GM18907 (cell line): ENCODE data around the gene PCBD2.
"Not testable (repeated sequence)": the region's sequence is repeated elsewhere in the genome, so short reads cannot be mapped to it uniquely, and the experiment has no call there.

Experiments
- ATAC-seq: cut with Tn5 transposase; IDR thresholded peaks from one replicate; pipeline ENCODE4 v1.9.1; 2021; ENCODE audit warnings: mild to moderate bottlenecking, moderate library complexity; ENCODE audit not compliant: unreplicated experiment

PCBD2 gene

DNA sequence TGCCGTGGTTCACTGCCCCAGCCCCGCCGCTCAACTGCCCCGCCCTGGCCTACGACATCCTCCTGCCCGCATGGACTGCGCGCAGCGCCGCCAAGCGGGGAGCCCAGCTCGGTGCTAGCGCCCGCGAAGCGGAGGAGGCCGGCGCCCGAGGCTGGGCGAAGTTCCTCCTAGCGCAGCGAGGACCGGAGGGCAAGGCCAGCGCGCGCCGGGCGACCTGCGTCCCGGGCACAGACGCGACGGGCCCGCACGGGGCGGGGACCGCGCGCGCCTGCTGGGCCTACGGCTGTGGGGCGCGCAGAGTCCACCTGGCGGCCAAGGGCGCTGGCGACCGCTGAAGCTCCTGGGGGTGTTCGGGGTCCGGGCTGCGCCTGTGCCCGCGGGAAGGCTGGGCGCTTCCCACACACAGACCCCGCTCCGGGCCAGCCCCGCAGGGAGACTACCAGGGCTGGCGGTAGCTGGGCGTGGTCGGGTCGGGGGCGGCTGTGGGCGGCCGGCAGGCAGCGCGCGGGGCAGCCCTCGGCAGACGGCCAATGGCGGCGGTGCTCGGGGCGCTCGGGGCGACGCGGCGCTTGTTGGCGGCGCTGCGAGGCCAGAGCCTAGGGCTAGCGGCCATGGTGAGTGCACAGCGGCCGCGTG is at the start of gene PCBD2:
PCBD2 (plus strand) TSS at position 522 of the 636 bp plus-strand sequence; CDS start at position 531, 9 bp downstream.
- peak; percentile 79 for ATAC-seq

GRCh38 chr5:134856465-134856864 is 48.5 kb upstream of the PCBD2 start:
- ATAC-seq: not testable (repeated sequence)

DNA sequence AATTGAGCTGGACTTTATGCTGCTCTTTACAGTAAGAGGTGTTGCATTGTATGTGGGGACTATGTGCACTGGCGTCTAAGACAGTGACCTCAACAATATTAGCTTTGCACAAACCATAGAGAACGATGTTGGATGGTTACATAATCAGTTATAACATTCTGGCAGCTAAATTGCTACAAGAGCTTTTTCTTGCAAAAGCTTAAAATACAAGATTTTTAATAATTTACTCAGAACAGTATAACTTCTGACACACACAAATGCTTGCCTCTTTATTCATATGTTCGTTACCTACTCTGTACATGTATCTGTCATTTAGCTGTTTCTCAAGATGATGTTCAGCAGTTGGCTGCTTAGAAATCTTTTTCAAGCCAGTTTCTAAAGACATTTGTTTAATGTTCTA is 47.5 kb upstream of the PCBD2 start:
- ATAC-seq: no peak

GRCh38 chr5:134864707-134865106 is 40.2 kb upstream of the PCBD2 start:
- no peak for ATAC-seq

DNA sequence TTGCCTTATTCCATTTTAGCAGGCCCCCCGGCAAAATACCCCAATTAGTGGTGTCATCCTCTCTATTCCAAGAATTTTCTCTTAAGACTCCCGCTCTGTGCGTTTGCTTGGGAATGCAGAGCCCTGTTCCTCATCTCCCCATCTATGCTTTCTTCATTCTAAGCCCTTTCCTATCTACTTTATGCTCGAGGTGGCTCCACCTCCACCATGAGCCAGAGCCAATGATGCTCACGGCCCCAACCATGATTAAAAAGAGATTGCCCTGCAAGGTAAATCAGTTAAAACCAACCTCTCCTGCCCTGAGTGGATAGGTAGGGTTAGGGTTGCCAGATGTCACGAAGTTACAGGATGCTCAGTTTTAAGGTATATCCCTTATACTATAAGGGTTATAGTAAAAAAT is 31.4 kb upstream of the PCBD2 start:
- ATAC-seq: no peak

DNA sequence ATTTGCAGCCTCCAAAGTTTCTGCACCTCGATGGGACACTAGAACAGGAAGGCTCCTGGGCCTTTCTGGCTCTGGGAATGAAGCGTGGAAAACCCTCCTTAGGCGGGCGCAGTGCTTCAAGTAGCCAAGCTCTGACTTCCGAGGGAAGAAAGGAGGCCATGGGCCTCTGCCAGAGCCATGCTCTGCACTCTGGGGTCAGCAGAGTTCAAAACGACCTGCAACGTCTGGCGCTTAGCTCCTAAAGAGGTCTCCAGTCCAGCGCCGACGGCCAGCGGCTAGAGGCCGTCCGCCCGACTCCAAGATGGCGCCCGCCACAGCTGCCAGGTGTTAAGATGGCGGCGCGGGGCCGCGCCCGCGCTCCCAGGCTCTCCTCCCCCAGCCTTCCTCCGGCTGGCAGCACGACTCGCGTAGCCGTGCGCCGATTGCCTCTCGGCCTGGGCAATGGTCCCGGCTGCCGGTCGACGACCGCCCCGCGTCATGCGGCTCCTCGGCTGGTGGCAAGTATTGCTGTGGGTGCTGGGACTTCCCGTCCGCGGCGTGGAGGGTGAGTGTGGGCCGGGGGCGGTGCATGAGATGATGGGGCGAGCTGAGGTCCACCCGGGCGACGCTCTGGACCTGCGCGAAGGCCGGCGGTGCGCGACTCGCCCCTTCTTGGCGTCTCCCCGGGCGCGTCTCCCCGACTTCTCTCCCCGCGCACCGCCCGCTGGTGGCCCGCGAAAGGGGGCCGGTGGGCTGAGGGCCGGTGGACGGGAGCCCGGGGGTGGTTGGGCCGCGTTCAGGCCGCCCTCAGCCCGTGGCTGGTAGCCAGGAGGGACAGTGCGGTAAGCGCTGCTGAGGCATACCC is 30.7 kb upstream of the PCBD2 start, which contains the start of gene TXNDC15:
TXNDC15 (plus strand) TSS at position 385 of the 844 bp plus-strand sequence; CDS start at position 442, 57 bp downstream.
- peak; percentile 91 for ATAC-seq

DNA sequence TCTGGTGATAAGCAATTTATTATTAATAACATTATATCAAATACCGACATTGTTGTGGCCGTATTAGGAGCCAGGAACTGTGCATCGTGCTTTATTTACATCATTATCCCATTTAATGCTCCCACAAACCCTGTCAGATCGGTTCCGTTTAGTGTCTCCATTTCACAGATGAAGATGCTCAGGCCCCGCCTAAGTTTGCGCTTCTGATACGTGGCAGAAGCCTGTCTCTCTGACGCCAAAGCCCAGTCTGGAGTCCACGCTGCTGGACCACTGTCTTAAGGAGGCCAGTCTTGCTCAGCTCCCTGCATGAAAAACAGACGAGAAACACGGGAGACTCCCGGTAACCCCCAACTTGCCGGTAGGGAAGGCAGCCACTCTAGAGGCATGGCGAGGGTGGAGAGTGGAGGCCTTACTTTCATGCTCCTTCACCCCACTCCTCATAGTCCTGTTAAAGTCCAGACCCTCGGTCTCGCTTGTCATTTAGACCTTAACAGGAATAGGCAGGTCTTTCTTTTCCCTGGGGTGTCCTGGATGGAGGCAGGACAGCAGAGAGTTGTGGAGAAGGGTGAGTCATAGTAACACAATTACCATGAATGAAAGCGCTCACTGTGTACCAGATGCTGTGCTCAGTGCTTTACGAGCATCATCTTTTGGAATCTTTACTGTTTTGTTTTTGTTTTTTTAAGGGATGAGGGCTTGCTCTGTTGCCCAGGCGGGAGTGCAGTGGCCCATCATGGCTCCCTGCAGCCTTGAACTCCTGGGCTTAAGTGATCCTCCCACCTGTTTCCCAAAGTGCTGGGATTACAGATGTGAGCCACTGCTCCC is 29.9 kb upstream of the PCBD2 start:
- peak; percentile 39 for ATAC-seq

GRCh38 chr5:134877159-134877558 is 27.8 kb upstream of the PCBD2 start:
- ATAC-seq: peak; percentile 54

GRCh38 chr5:134878403-134878802 is 26.5 kb upstream of the PCBD2 start:
- no peak for ATAC-seq

DNA sequence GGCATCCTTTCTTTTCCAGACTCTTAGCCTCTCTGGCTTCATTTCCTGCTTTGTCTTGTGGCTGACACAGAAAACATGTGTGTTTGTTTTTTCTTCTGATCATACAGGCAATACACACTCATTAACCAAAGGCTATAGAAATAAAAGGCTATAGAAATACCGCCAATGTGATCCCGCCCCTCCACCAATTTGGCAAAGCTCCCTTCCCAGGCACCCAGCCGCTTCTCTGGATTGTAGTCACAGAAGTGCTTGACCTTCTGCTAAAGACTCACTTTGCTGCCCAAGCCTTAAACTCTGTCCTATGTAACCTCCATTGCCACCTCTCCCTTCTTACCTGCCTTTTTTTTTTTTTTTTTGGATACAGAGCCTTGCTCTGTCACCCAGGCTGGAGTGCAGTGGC is 25.5 kb upstream of the PCBD2 start:
- ATAC-seq: no peak

- ATAC-seq: not testable (repeated sequence)
These were observed 24.0 kb upstream of the PCBD2 start for GRCh38 chr5:134880937-134881336.

DNA sequence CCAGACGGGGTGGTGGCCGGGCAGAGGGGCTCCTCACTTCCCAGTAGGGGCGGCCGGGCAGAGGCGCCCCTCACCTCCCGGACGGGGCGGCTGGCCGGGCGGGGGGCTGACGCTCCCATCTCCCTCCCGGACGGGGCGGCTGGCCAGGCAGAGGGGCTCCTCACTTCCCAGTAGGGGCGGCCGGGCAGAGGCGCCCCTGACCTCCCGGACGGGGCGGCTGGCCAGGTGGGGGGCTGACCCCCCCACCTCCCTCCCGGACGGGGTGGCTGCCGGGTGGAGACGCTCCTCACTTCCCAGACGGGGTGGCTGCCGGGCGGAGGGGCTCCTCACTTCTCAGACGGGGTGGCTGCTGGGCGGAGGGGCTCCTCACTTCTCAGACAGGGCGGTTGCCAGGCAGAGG is 23.2 kb upstream of the PCBD2 start:
- not testable (repeated sequence) for ATAC-seq

DNA sequence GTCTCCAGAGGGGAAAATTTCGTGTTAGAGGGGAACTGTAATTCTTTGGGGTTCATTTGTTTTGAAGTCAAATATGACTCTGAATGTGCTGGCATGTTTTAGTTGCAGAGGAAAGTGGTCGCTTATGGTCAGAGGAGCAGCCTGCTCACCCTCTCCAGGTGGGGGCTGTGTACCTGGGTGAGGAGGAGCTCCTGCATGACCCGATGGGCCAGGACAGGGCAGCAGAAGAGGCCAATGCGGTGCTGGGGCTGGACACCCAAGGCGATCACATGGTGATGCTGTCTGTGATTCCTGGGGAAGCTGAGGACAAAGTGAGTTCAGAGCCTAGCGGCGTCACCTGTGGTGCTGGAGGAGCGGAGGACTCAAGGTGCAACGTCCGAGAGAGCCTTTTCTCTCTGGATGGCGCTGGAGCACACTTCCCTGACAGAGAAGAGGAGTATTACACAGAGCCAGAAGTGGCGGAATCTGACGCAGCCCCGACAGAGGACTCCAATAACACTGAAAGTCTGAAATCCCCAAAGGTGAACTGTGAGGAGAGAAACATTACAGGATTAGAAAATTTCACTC is 17.3 kb upstream of the PCBD2 start:
- ATAC-seq: no peak

- no peak for ATAC-seq
These were observed 15.6 kb upstream of the PCBD2 start for GRCh38 chr5:134889335-134889734.

DNA sequence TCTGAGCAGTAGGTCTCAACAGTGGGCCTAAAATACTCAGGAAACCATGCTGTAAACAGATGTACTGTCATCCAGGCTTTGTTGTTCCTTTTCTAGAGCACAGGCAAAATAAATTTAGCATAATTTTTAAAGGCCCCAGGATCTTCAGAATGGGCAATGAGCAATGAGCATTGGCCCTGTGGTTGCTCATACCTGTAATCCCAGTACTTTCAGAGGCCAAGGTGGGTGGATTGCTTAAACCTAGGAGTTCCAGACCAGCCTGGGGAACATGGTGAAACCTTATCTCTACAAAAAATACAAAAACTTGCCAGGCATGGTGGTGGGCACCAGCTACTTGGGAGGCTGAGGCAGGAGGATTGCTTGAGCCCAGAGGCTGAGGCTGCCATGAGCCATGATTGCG is 13.5 kb upstream of the PCBD2 start:
- ATAC-seq: no peak

DNA sequence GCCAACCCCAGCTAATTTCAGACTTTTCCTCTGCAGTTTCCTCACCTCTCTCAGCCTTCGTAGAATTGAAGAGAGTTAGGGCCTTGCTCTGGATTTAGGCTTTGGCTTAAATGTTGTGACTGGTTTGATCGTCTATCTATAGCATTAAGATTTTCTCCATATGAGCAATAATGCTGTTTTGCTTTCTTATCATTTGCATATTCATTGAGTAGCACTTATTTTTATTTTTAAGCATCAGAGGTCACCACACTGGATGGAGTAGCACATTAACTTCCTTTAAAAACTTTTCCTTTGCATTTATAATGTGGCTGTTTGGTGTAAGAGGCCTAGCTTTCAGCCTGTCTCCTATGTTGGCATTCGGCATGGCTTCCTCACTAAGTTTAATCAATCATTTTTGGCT is 12.6 kb upstream of the PCBD2 start:
- no peak for ATAC-seq

- no peak for ATAC-seq
These were observed 12.0 kb upstream of the PCBD2 start for GRCh38 chr5:134892926-134893325.

GRCh38 chr5:134893748-134894505 is 11.0 kb upstream of the PCBD2 start:
- ATAC-seq: no peak

- peak; percentile 29 for ATAC-seq
These were observed 2.7 kb upstream of the PCBD2 start for GRCh38 chr5:134902071-134902801.
